Calu3 (cell line): ENCODE results near the gene ZNF503. TPM values are rescaled to one million over a fixed set of nuclear protein-coding genes. Genes with fewer than 3 reads are reported as not detected.

ENCODE experiments used
- Bru-seq: library from RNA; stranded (reverse); fragments of 400-500 nt; gene quantifications from one replicate; lab custom pipeline; 2021; lab: Mats Ljungman, UMichigan
- BruChase-seq, 2 experiments: library from RNA; stranded (reverse); fragments of 400-500 nt; gene quantifications; one replicate each; lab custom pipeline; 2021; lab: Mats Ljungman, UMichigan
- BruUV-seq: library from RNA; stranded (reverse); fragments of 400-500 nt; replicated peaks from 2 replicates; lab custom pipeline; 2021; lab: Mats Ljungman, UMichigan
- CTCF ChIA-PET: fragments of 300-600 bp; sonication (Branson Sonifier 250); formaldehyde crosslinking; loops from one replicate; lab custom pipeline; 2022; ENCODE audit warnings: antibody characterized with exemption; lab: Charles Lee
- DNase-seq: peaks from one replicate; pipeline ENCODE4 v3.0.0; 2022
- H3K27ac Mint-ChIP-seq: one replicate; pipeline ENCODE4 v1.8.0; 2022; ENCODE audit warnings: mixed read lengths; ENCODE audit not compliant: unreplicated experiment
- H3K27me3 Mint-ChIP-seq: one replicate; pipeline ENCODE4 v1.8.0; 2022; ENCODE audit warnings: mixed read lengths; ENCODE audit not compliant: unreplicated experiment
- H3K36me3 Mint-ChIP-seq: one replicate; pipeline ENCODE4 v1.8.0; 2022; ENCODE audit warnings: mild to moderate bottlenecking, moderate library complexity, mixed read lengths; ENCODE audit not compliant: insufficient read depth, unreplicated experiment
- H3K4me1 Mint-ChIP-seq: one replicate; pipeline ENCODE4 v1.8.0; 2022; ENCODE audit warnings: mild to moderate bottlenecking, low read depth, mixed read lengths; ENCODE audit not compliant: unreplicated experiment
- H3K4me3 Mint-ChIP-seq: one replicate; pipeline ENCODE4 v1.8.0; 2022; ENCODE audit warnings: mild to moderate bottlenecking, low read depth, moderate library complexity, mixed read lengths; ENCODE audit not compliant: unreplicated experiment
- H3K9me3 Mint-ChIP-seq: one replicate; pipeline ENCODE4 v1.8.0; 2022; ENCODE audit warnings: low read depth, mixed read lengths; ENCODE audit not compliant: unreplicated experiment
- CTCF ChIP-seq: fragments of 200-600 bp; IDR thresholded peaks from one replicate; pipeline ENCODE4 v1.8.0; 2022; ENCODE audit warnings: antibody characterized with exemption; ENCODE audit not compliant: unreplicated experiment
- intact Hi-C: fragments of 100-400 bp; cut with micrococcal nuclease; formaldehyde crosslinking; loops from one replicate; pipeline ENCODE4 v1.10.0; 2022; ENCODE audit not compliant: unreplicated experiment
- long read RNA-seq: library from polyadenylated mRNA; stranded (forward); transcript quantifications from one replicate; pipeline ENCODE4 v2.0.0, GENCODE V29; 2022
- total RNA-seq: library from RNA; stranded (reverse); gene quantifications from 2 replicates; pipeline ENCODE4 v1.2.3, GENCODE V29; 2022

ZNF503 gene
- total RNA-seq: 12.5 and 12.8 TPM in 2 replicates
- percentile 56 among the genes with signal in this experiment for Bru-seq, nascent RNA
- percentile 56 among the genes with signal in this experiment for BruChase-seq, experiment 1, labeled RNA remaining after a 6-hour chase
- percentile 65 among the genes with signal in this experiment for BruChase-seq, experiment 2, labeled RNA remaining after a 2-hour chase
- long read RNA-seq, partial matches to known transcripts: 3 of 7 reads
- long read RNA-seq, other reads (novel, unspliced or antisense): 0 of 7 reads

GRCh38 chr10:75401569-75402485 lies at the start of gene ZNF503:
Gene ZNF503 (minus strand): TSS chr10:75401764. CDS start chr10:75401419, 345 bp downstream.
- intact Hi-C loops: loop anchor here (1.0 to 10.0 kb wide), 8 partner anchors 140 to 1710 kb away; no protein-coding TSS in a partner anchor
- no peaks in the 10 kb centered on the region for H3K9me3 Mint-ChIP-seq
- no peaks in the 10 kb centered on the region for H3K27me3 Mint-ChIP-seq
- peak; percentile 98 for DNase-seq
- peaks cover 17% of the 10 kb centered on the region for H3K4me1 Mint-ChIP-seq
- TF ChIP-seq CTCF: no peak
- CTCF ChIA-PET: interaction anchor here (0.6 to 2.0 kb wide), 15 partner anchors 8 to 635 kb away, joined by 3 to 12 read pairs (median 4); partner anchors contain the start of gene COMTD1
- no TSS peak for BruUV-seq
- H3K36me3 Mint-ChIP-seq: peaks cover 78% of the 10 kb centered on the region
- H3K27ac Mint-ChIP-seq: peak within 1 kb of the TSS; percentile 72
- peak within 1 kb of the TSS; percentile 95 for H3K4me3 Mint-ChIP-seq

DNA sequence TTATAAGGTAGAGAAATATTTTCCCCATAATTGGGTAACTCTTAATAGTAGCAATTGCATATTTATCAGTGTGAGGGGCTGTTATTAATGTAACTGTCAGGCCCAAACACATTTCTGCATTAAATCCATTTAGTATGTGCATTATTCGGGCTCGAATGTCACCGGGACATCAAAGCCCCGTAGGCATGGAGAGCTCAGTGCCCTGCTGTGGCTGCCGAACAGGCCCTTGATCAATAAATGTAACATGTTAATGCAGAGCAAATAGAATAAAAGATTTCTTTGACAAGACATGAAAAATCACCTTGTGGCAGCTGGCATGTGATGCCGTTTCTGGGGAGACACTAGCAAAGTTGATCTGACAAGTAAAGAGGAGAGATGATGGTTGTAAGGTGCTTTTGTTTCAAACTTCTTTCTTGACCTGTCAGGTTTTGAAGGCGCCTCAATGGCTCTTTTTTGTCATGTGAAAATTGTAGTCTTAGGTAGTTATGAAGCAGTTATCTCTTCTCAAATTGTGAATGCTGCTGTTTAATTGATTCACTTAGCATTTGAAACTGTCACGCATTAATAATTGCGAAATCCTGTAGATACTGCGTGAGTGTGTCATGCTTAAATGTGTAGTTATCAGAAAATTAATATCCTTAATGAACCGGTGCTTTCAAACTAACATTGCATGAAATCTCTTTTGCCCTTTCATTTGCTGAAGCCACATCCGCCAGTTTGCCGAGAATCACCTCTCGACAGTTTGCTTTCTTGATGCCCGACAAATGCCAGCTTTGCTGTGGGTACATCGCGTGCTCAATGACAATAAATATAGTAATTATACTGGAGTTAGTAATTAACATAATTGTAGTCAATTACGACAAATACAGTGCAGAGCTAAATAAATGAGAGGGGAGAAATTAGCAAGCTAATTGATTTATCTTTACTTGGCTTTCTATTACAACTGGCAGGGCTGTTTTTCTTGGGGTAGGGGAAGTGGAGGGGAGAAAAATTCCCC lies 49.4 kb upstream of the ZNF503 start:
- H3K36me3 Mint-ChIP-seq: no peaks in the 10 kb centered on the region
- no peak for DNase-seq
- no peaks in the 10 kb centered on the region for H3K4me1 Mint-ChIP-seq
- intact Hi-C loops: no loop called here
- H3K4me3 Mint-ChIP-seq: no peak overlapping the region
- H3K27me3 Mint-ChIP-seq: peaks cover 22% of the 10 kb centered on the region
- CTCF ChIA-PET: no interaction called here
- no peak for TF ChIP-seq CTCF
- BruUV-seq: no TSS peak
- H3K9me3 Mint-ChIP-seq: peaks cover 5% of the 10 kb centered on the region
- H3K27ac Mint-ChIP-seq: no peak overlapping the region

DNA sequence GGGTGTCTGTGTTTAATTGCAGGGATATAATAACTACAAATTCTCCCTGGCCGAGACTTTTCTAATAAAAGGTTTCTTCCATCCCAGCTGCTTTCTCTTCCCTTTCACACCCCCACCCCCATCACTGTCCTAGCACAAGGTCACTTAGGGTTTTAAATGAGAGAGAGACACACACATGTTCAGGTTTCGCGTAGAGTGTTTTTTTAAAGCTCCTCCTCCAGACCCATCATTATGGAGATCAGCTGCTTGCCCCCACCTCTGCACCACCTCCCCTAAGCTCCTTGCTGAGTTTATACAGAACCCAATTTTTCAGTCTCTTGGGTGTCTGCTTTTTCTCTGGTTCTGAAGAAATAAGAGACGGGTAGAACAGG lies 48.5 kb upstream of the ZNF503 start:
- no peaks in the 10 kb centered on the region for H3K36me3 Mint-ChIP-seq
- intact Hi-C loops: no loop called here
- H3K27me3 Mint-ChIP-seq: peaks cover 22% of the 10 kb centered on the region

More for the DNA sequence above, 48.5 kb upstream of the ZNF503 start:
- CTCF ChIA-PET: no interaction called here
- H3K4me3 Mint-ChIP-seq: no peak overlapping the region
- no peak for DNase-seq
- H3K27ac Mint-ChIP-seq: no peak overlapping the region
- BruUV-seq: no TSS peak
- peaks cover 5% of the 10 kb centered on the region for H3K9me3 Mint-ChIP-seq
- H3K4me1 Mint-ChIP-seq: no peaks in the 10 kb centered on the region
- TF ChIP-seq CTCF: no peak
